Measurements from ENCODE around the gene PFKP. TPM values are rescaled to one million over a fixed set of nuclear protein-coding genes. Genes with fewer than 3 reads are reported as not detected.

PFKP gene
- total RNA-seq, 4 donors from 2014 or later = 22.9 to 74.5 (median 43.8) TPM

DNA sequence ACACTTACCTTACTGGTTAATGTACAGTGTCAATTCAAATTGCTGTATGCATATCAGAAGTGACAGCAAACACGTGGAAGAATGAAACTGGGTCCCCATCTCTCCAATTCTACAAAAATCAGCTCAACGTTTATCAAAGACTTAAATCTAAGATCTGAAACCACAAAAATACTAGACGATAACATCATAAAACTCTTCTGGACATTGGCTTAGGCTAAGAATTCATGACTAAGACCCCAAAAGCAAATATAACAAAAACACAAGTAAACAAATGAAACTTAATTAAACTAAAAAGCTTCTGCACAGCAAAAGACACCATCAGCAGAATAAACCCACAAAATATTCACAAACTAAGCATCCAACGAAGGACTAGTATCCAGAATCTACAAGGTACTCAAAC is 35.9 kb upstream of the PFKP start:
- intact Hi-C loops (cut with DNase I; ENCODE audit: low total_unique reads) = no loop called here
- no peaks in the 10 kb centered on the region for H3K36me3 ChIP-seq
- no peak for TF ChIP-seq POLR2A (IDR thresholded peaks at IDR 0.05)
- no peak for TF ChIP-seq CTCF (IDR thresholded peaks at IDR 0.05)

GRCh38 chr10:3033925-3034324 is 33.4 kb upstream of the PFKP start:
- Histone ChIP-seq H3K27ac (no peak overlapping the region), H3K9me3 (no peaks in the 10 kb centered on the region), H3K36me3 (no peaks in the 10 kb centered on the region), H3K4me3 (no peak overlapping the region), H3K4me1 (no peaks in the 10 kb centered on the region), H3K27me3 (no peaks in the 10 kb centered on the region)
- TF ChIP-seq CTCF (IDR thresholded peaks at IDR 0.05) (no peak), POLR2A (IDR thresholded peaks at IDR 0.05) (no peak)
- intact Hi-C loops (cut with DNase I; ENCODE audit: low total_unique reads) = no loop called here
- no peak for DNase-seq

More for the DNA sequence above, 35.9 kb upstream of the PFKP start:
- no peaks in the 10 kb centered on the region for H3K27me3 ChIP-seq
- no peaks in the 10 kb centered on the region for H3K4me1 ChIP-seq
- H3K4me3 ChIP-seq = no peak overlapping the region
- no peak overlapping the region for H3K27ac ChIP-seq
- no peaks in the 10 kb centered on the region for H3K9me3 ChIP-seq
- DNase-seq = no peak

DNA sequence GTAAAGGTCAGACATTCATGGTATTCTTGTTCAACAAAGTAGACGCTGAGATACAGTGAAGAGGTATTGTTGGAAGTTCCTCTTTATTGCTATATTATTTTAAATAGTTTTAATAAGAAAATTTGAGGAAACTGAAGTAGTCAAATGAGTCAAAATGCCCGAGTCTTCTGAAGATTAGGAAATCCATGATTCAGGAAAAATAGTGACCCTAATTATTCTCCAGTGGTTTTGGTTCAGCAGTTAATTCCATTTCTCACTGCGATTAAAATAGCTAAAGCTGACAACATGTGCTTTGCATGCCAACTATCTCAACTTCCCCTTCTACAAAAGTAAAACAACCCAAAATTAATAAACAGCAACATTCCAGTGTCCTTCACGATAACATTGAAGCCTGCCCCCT is 32.7 kb upstream of the PFKP start:
- no peaks in the 10 kb centered on the region for H3K27me3 ChIP-seq
- intact Hi-C loops (cut with DNase I; ENCODE audit: low total_unique reads) = no loop called here

GRCh38 chr10:3036155-3037021 is 31.0 kb upstream of the PFKP start:
- no peaks in the 10 kb centered on the region for H3K9me3 ChIP-seq
- TF ChIP-seq CTCF (IDR thresholded peaks at IDR 0.05) (no peak), POLR2A (IDR thresholded peaks at IDR 0.05) (no peak)
- no peaks in the 10 kb centered on the region for H3K27me3 ChIP-seq
- H3K36me3 ChIP-seq = no peaks in the 10 kb centered on the region
- no peak overlapping the region for H3K4me3 ChIP-seq
- H3K27ac ChIP-seq = no peak overlapping the region
- no peak for DNase-seq
- intact Hi-C loops (cut with DNase I; ENCODE audit: low total_unique reads) = no loop called here
- H3K4me1 ChIP-seq = no peaks in the 10 kb centered on the region

More for the DNA sequence above, 32.7 kb upstream of the PFKP start:
- no peak for TF ChIP-seq CTCF (IDR thresholded peaks at IDR 0.05)
- no peak for TF ChIP-seq POLR2A (IDR thresholded peaks at IDR 0.05)
- no peak for DNase-seq
- Histone ChIP-seq H3K9me3 (no peaks in the 10 kb centered on the region), H3K4me1 (no peaks in the 10 kb centered on the region), H3K36me3 (no peaks in the 10 kb centered on the region), H3K27ac (no peak overlapping the region), H3K4me3 (no peak overlapping the region)

DNA sequence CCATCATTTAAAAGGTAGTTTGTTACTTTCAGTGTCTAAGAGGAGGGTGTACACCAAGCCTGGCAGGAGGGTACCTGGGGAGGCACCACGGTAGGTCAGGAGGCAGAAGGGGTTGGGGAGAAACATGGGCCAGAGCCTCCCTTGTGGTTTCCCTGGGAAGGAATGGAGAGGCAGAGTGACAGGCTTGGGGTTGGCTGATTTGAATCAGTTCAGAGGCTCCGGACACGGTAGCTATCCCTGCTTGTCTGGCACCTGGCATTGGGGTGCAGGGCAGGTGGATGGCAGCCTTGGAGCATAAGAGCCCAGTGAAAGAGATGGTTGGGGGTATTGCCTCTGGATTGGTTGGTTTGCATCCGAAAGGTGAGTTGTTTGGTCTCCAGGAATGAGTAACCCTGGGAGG is 30.2 kb upstream of the PFKP start:
- Histone ChIP-seq H3K27me3 (no peaks in the 10 kb centered on the region), H3K4me1 (no peaks in the 10 kb centered on the region), H3K27ac (no peak overlapping the region), H3K9me3 (no peaks in the 10 kb centered on the region), H3K4me3 (no peak overlapping the region), H3K36me3 (no peaks in the 10 kb centered on the region)
- TF ChIP-seq POLR2A (IDR thresholded peaks at IDR 0.05) (no peak), CTCF (IDR thresholded peaks at IDR 0.05) (no peak)
- intact Hi-C loops (cut with DNase I; ENCODE audit: low total_unique reads) = no loop called here
- no peak for DNase-seq
